Kidney glomerular epithelial cell (primary cell): ENCODE results near the gene NPY4R2.
"Not testable (repeated sequence)": the region's sequence is repeated elsewhere in the genome, so short reads cannot be mapped to it uniquely, and the experiment has no call there.

Experiments
- DNase-seq: peaks from one replicate; lab custom pipeline; 2025; lab: John Stamatoyannopoulos, UW

The NPY4R2 gene

GRCh38 chr10:47932824-47933223 lies 14.4 kb downstream of the NPY4R2 start:
- not testable (repeated sequence) for DNase-seq

- DNase-seq, result not testable (repeated sequence)
These were observed 15.0 kb downstream of the NPY4R2 start for GRCh38 chr10:47933462-47933861.

DNA sequence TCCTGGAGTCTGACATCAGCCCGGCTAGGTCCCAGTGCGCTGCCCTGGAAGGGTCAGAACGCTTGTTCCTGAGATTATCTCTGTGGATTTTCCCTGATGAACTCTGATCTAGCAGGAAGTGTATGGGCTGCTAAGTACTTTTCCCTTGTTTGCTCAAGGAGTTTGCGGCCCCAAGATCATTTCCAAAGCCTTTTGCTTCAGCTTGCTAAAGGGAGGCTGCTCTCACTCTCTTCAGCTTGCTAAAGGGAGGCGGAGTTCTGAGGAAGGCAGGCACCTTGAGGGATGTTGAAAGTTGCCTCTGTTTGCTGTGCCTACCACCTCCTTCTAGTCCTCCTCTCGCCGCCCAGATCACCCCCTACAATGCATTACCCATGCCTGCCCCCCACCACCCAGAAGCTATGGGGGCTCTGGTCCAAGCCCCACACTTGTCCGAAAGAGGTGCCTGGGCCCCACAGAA lies 18.3 kb downstream of the NPY4R2 start:
- not testable (repeated sequence) for DNase-seq

GRCh38 chr10:47937634-47938033 lies 19.2 kb downstream of the NPY4R2 start:
- DNase-seq, result not testable (repeated sequence)

DNA sequence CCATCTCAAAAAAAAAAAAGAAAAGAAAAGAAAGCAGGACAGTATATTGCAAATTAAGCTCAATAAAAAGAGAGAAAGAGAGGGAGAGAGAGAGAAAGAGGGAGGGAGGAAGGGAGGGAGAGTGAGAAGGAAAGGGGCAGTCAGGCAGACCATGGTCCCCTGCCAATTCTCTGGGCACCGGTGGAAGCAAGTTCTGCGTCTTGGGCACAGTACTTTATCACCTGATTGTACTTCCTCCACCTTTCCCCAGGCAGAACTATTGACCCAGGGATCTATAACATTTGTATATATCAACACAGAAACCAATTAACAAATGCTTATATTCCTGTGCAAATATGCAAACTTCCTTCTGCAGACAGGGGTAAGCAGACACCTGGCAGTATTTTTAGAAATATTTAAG lies 22.4 kb downstream of the NPY4R2 start:
- not testable (repeated sequence) for DNase-seq

GRCh38 chr10:47941379-47941778 lies 22.9 kb downstream of the NPY4R2 start:
- not testable (repeated sequence) for DNase-seq

- not testable (repeated sequence) for DNase-seq
These were observed 24.0 kb downstream of the NPY4R2 start for GRCh38 chr10:47942351-47943019.

GRCh38 chr10:47943328-47943727 lies 24.9 kb downstream of the NPY4R2 start:
- DNase-seq, result not testable (repeated sequence)

DNA sequence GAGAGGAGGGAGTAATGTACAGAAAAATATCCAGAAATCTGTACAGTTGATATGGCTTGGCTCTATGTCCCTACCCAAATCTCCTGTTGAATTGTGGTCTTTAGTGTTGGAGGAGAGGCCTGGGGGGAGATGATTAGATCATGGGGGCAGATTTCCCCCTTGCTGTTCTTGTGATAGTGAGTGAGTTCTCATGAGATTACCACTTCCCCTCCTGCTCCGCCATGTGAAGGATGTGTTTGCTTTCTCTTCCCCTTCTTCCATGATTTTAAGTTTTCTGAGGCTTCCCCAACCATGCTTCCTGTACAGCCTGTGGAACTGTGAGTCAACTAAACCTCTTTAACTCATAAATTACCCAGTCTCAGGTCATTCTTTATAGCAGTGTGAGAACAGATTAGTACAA lies 29.0 kb downstream of the NPY4R2 start:
- DNase-seq, result not testable (repeated sequence)

GRCh38 chr10:47957158-47957557 lies 38.7 kb downstream of the NPY4R2 start:
- DNase-seq, result not testable (repeated sequence)

DNA sequence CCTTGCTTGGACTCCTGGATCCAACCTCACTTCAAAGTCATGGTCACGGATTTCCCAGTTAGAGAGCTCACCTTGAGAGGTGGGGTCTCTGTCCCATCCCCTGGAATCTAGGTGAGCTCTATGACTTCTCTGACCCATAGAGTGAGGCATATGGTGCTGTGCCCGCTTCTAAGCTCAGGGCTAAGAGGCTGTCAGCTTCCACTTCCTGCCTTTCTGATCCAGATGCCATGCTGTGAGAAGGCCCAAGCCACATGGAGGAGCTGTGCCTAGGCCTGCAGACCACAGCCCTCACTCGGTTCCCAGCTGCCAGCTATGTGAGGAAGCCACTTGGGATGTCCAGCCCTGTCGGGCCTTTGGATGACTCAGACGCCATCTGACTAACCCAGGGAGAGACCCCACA lies 41.2 kb downstream of the NPY4R2 start:
- DNase-seq, result not testable (repeated sequence)

DNA sequence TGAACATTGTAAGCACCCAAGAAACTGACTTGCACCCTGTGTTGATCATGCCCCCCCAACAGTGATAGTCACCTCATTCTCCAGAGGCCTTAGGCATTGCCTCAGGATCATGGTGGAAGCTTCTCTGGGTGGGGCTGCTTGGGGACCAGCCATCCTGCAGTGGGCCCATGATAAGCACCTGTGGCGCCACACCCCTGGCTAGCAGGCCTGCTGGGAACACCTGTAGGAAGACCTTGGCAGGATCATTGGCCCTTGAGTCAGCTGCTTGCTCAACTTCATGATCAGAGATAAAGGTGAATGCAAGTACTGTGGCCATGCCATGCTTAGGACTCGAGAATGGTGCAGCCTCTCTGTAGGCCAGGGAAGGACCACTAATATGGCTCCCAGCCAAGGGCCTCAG lies 42.2 kb downstream of the NPY4R2 start:
- DNase-seq, result not testable (repeated sequence)

DNA sequence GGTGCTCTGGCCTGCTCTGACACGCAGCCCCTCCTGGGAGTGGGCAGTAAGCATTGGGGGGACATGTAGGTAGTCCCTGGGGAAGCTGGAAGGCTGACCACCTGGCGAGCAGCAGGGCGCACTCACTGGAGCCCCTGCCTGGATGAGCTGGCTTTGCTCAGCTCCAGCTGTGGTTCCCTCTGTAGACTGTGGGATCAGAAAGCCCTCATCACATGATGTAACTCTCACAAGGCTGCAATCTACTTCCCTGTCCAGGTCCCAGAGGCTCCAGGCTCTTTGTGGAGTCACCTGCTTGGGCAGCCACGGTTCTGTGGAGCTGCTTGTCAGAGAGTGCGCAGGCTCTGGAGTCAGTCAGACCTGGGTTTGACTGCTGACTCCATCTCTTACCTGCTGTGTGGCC lies 44.3 kb downstream of the NPY4R2 start:
- DNase-seq, result not testable (repeated sequence)

GRCh38 chr10:47964280-47965063 lies 46.0 kb downstream of the NPY4R2 start:
- not testable (repeated sequence) for DNase-seq

DNA sequence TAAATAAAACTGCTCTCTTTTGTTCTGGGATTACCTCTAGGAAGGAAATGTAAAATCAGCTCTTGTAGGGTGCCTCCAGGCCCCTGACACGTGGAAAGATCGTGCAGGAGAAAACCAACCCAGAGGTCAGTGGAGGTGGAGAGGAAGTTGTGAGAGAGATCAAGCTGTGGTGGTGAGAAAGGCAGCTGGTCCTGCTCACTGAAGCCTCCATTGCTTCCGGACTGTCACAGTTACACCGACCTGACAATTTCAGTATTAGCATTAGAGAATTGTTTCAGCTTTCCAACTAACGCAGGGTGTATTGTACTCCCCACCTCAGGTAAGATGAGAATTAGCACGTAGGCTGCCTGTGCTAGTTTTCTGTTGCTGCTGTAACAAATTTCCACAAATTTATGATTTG lies 50.5 kb downstream of the NPY4R2 start:
- DNase-seq, result not testable (repeated sequence)

DNA sequence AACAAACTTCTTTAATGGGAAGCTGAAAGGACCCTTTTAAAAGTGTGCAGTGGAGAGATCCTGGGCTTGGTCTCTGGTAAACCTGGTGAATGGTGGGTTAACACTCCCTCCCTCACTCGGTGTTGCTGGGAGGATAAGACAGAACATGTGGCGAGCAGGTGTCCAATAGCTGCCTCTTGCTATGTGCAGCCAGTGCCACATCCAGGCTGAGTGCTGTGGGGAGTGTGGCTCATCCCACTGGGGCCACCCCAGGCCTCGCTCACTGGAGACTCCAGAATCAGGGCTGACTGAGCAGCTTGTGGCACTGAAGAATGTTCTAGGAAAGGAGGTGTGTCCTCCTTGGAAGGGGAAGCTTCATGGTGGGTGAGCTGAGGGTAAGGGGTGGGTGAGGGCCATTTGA lies 51.6 kb downstream of the NPY4R2 start:
- not testable (repeated sequence) for DNase-seq

DNA sequence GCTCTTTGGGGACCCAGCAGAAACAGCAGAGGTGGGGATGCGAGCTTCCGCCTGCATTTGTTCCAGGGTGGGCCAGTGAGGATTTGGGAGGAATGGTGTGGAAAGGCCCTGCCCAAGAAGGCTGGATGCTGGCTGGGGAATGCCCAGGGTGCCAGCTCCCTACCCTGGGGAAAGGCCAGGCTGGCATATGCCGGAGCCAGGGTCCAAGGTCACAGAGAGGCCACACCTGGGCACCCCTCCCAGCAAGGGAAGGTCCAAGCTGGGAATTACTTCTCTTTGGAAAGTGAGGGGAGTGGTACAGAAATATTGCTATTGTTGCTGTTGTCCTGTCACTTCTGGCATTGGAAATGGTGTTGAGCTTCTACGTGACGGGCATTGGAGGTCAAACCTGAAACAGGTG lies 53.1 kb downstream of the NPY4R2 start:
- DNase-seq, result not testable (repeated sequence)

DNA sequence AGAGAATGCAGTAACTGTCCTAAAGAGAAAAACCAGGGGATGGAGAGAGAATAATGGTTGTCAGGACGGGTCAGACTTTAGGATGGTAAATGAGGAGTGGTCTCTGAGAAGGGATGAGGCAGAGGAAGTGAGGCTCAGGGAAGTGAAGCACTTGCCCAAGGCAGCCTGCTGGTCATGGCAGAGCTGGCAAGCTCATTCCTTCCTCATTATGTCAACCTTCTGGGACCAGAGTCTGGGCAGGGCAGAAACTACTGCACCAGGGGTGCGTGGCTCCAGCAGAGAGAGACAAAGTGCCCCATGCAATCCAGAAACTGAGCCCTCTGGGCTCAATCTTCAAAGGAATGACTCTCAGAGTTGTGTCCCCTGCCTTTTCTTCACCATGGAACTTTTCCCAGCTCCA lies 53.6 kb downstream of the NPY4R2 start:
- DNase-seq, result not testable (repeated sequence)
